Measurements from ENCODE around the gene RABL3. TPM values are rescaled to one million over a fixed set of nuclear protein-coding genes. Genes with fewer than 3 reads are reported as not detected.

The RABL3 gene
- total and polyA plus RNA-seq, 2 of the 4 experiments (the other 2 are of a cell fraction): 5.3 to 17.0 TPM

DNA sequence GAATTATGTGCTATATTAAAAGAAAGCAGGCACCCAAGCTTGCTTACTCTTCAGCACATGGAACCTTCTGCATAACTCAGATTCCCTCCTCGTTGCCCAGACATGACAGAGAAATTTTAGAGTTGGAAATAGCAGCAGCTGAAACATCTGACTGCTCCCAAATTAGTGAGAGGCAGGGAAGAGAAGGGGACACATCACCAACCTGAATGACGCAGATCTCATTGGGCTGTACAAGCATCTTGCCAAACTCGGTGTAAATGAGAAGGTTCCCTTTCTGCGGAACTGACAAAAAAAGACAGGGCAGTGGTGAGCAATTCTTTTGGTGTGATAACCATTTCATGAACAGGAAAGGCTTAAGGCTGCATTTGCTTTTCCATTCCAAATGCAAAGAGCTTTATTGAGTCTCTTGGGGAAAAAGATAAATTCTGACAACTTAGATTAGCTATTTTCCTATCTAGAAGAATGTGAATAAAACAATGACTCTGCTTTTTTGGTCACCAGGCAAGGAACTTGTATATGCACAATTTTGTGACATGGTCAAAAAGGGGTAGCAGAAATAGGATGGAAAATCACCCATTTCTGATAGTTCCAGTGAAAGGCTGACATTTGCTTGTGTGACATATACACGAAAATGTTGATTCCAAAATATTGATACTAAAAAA, 95.4 kb downstream of the RABL3 start:
- dilution Hi-C loops (cut with HindIII; ENCODE audit: low sequenced_read_pairs, unreplicated experiment) (no loop called here), in situ Hi-C loops (cut with MboI; ENCODE audit: low sequenced_read_pairs) (no loop called here), intact Hi-C loops (cut with micrococcal nuclease) (no loop called here)
- POLR2A ChIA-PET (ENCODE audit: unreplicated experiment): no interaction called here
- Histone ChIP-seq H3K36me3 (ENCODE audit: control insufficient read depth, insufficient read depth, low read length) (no peaks in the 10 kb centered on the region), H3K23ac (ENCODE audit: low read depth, low read length) (no peak overlapping the region), H3K4ac (ENCODE audit: low read depth, low read length) (peak overlapping the region; percentile 37; the same call in 1 of the 2 replicates), H3K18ac (ENCODE audit: low read depth, low read length) (peak overlapping the region; percentile 93; the same call in 1 of the 2 replicates), H2AK5ac (ENCODE audit: low read depth, low read length) (peak overlapping the region; percentile 68), H2BK15ac (ENCODE audit: low read depth, low read length) (no peak overlapping the region; the same call in 2 of the 3 replicates), H4K8ac (ENCODE audit: low read depth in 2 of 2, low read length in 2 of 2) (no peak overlapping the region; a peak in 1 of 4 replicates), H3K9me3 (ENCODE audit: control insufficient read depth, insufficient read depth, low read length) (no peaks in the 10 kb centered on the region), H3K9ac (ENCODE audit: low read depth, low read length) (peak overlapping the region; percentile 49), H3K4me3 (ENCODE audit: insufficient read depth, low read depth, low read length) (no peak overlapping the region), H3K4me1 (ENCODE audit: control insufficient read depth, insufficient read depth, low read length) (peaks cover 32% of the 10 kb centered on the region), H4K5ac (ENCODE audit: low read depth, low read length) (peak overlapping the region; percentile 72; the same call in 1 of the 2 replicates), H3K4me2 (ENCODE audit: low read depth, low read length) (no peak overlapping the region), H4K91ac (ENCODE audit: insufficient read depth, low read depth, low read length) (no peak overlapping the region), H3K27me3 (ENCODE audit: control insufficient read depth, insufficient read depth, low read length) (no peaks in the 10 kb centered on the region), H2BK120ac (ENCODE audit: low read depth, low read length) (peak overlapping the region; percentile 67), H2BK20ac (ENCODE audit: low read depth, low read length) (peak overlapping the region; percentile 57; the same call in 1 of the 2 replicates), H2AK9ac (replicated peaks; ENCODE audit: low read depth, low read length, poor library complexity) (no peak overlapping the region), H4K20me1 (ENCODE audit: insufficient read depth, low read length) (no peaks in the 10 kb centered on the region), H2BK5ac (ENCODE audit: low read depth, low read length, poor library complexity, severe bottlenecking) (peak overlapping the region; percentile 50), H3K56ac (ENCODE audit: extremely low read depth, insufficient read depth, low read length) (no peak overlapping the region), H3K14ac (replicated peaks; ENCODE audit: low read depth, low read length) (peak overlapping the region; percentile 83; the same call in 1 of the 2 replicates), H2AFZ (replicated peaks; ENCODE audit: low read length, poor library complexity) (no peak overlapping the region), H3K9me1 (ENCODE audit: insufficient read depth, low read length) (peaks cover 11% of the 10 kb centered on the region), H3K79me1 (ENCODE audit: low read depth in 1 of 2, low read length in 2 of 2) (no peaks in the 10 kb centered on the region), H3K27ac (ENCODE audit: insufficient read depth, low read length) (no peak overlapping the region)
- CTCF ChIA-PET: no interaction called here
- ATAC-seq (ENCODE audit: low read depth) (no peak), DNase-seq (no peak)
- TF ChIP-seq, protein P1, sequence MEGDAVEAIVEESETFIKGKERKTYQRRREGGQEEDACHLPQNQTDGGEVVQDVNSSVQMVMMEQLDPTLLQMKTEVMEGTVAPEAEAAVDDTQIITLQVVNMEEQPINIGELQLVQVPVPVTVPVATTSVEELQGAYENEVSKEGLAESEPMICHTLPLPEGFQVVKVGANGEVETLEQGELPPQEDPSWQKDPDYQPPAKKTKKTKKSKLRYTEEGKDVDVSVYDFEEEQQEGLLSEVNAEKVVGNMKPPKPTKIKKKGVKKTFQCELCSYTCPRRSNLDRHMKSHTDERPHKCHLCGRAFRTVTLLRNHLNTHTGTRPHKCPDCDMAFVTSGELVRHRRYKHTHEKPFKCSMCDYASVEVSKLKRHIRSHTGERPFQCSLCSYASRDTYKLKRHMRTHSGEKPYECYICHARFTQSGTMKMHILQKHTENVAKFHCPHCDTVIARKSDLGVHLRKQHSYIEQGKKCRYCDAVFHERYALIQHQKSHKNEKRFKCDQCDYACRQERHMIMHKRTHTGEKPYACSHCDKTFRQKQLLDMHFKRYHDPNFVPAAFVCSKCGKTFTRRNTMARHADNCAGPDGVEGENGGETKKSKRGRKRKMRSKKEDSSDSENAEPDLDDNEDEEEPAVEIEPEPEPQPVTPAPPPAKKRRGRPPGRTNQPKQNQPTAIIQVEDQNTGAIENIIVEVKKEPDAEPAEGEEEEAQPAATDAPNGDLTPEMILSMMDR (conservative IDR thresholded peaks at IDR 0.05; ENCODE audit: low read depth, low read length): no peak
- TF ChIP-seq FOS (IDR thresholded peaks at IDR 0.05; ENCODE audit: low read depth, low read length): no peak
- no peak for TF ChIP-seq RAD21 (IDR thresholded peaks at IDR 0.05; ENCODE audit: low read length)
- no peak for TF ChIP-seq CEBPB (IDR thresholded peaks at IDR 0.05; ENCODE audit: low read depth, low read length)
- TF ChIP-seq BHLHE40 (IDR thresholded peaks at IDR 0.05; ENCODE audit: low read depth, low read length): no peak
- no peak for TF ChIP-seq MXI1 (IDR thresholded peaks at IDR 0.05; ENCODE audit: borderline replicate concordance, low read depth, low read length)
- no peak for TF ChIP-seq POLR2A (IDR thresholded peaks at IDR 0.05; ENCODE audit: low read depth, low read length)
- TF ChIP-seq, protein P2, sequence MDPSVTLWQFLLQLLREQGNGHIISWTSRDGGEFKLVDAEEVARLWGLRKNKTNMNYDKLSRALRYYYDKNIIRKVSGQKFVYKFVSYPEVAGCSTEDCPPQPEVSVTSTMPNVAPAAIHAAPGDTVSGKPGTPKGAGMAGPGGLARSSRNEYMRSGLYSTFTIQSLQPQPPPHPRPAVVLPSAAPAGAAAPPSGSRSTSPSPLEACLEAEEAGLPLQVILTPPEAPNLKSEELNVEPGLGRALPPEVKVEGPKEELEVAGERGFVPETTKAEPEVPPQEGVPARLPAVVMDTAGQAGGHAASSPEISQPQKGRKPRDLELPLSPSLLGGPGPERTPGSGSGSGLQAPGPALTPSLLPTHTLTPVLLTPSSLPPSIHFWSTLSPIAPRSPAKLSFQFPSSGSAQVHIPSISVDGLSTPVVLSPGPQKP (IDR thresholded peaks at IDR 0.05; ENCODE audit: borderline replicate concordance, low read depth, low read length): no peak
- no peak for TF ChIP-seq CHD1 (IDR thresholded peaks at IDR 0.05; ENCODE audit: low read depth, low read length)
- TF ChIP-seq MAFK (IDR thresholded peaks at IDR 0.05; ENCODE audit: low read depth, low read length): no peak
- no peak for TF ChIP-seq SMC3 (IDR thresholded peaks at IDR 0.05; ENCODE audit: low read depth, low read length)
- TF ChIP-seq MAZ (IDR thresholded peaks at IDR 0.05; ENCODE audit: borderline replicate concordance, low read depth, low read length): no peak
- TF ChIP-seq RFX5 (IDR thresholded peaks at IDR 0.05; ENCODE audit: low read depth, low read length): no peak
- no peak for TF ChIP-seq RCOR1 (IDR thresholded peaks at IDR 0.05; ENCODE audit: insufficient replicate concordance, low read length)
- TF ChIP-seq, protein P3, sequence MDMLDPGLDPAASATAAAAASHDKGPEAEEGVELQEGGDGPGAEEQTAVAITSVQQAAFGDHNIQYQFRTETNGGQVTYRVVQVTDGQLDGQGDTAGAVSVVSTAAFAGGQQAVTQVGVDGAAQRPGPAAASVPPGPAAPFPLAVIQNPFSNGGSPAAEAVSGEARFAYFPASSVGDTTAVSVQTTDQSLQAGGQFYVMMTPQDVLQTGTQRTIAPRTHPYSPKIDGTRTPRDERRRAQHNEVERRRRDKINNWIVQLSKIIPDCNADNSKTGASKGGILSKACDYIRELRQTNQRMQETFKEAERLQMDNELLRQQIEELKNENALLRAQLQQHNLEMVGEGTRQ (IDR thresholded peaks at IDR 0.05; ENCODE audit: low read depth, low read length): no peak
- WGBS, 2 experiments (ENCODE audit: extremely low coverage in 2 of 2, insufficient read length in 1 of 2): no CpG with 5 or more reads among the region's 5 CpGs
- no TSS peak for BruUV-seq (replicated peaks)
